Measurements from ENCODE around the gene C12orf56.

The C12orf56 gene, protein sequence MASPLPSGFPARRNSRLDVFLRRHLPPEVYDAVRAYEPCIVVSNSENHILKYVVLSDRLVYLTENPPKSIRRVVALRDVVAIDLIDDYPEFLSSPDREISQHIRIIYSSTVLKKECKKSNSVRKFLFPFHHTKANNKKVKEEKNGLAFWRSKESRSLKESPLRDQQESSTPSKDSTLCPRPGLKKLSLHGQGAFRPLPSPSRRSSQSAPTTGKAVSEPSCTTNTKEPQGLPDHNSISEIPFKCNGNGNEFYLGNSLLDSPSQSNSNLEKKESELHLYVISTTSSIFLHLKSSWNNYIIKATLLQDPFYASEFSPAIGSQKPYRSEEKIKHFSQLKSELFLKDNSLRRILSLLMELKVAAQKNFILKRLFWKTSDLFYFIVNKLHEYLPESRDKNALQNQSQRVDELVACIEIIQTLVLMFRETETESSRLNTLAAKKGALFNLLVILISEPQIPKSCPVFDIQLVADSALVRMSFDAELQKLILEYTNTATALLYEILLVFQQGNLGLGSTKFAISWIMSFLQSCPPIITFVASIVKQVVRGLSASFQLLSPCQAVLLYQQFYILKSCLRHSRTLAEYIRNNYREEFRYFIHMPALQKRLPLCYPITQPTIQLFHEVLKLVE

DNA sequence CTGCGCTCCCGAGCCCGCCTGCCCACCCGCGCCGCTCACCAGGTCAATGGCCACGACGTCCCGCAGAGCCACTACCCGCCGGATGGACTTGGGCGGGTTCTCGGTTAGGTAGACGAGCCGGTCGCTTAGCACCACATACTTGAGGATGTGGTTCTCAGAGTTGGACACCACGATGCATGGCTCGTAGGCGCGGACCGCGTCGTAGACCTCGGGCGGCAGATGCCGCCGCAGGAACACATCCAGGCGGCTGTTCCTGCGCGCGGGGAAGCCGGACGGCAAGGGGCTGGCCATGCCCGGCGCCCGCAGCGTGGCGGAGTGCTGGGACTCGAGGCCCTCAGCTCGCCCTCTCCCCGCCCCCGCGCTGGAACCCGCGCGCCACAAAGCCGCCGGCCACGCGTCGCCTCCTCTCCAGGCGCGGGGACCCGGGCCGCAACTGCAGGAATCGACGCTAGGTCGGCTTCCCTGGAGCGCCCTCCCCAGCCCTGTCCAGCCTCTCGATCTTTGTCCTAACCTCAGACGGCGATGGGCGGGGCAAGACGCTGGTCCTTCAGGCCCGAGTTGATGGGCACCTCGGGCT, at the start of gene C12orf56:
Gene C12orf56 (minus strand): TSS at position 484 of the 577 bp plus-strand sequence. CDS start 193 bp downstream, at position 291.
- no peak for DNase-seq (ENCODE audit: low read depth)

DNA sequence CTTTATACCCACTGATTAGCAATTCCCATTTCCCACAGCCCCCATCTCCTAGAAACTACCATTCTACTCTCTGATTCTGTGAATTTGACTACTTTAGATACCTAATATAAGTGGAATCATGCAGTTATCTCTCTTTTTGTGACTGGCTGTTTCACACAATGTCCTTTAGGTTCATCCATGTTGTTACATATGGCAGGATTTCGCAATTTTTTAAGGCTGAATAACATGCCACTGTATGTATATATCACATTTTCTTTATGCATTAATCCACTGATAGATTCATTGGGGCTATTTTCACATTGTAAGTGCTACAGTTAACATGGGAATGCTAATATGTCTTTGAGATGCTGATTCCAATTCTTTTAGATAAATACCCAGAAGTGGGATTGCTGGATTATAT, 49.5 kb upstream of the C12orf56 start:
- no peak for DNase-seq (ENCODE audit: low read depth)

DNA sequence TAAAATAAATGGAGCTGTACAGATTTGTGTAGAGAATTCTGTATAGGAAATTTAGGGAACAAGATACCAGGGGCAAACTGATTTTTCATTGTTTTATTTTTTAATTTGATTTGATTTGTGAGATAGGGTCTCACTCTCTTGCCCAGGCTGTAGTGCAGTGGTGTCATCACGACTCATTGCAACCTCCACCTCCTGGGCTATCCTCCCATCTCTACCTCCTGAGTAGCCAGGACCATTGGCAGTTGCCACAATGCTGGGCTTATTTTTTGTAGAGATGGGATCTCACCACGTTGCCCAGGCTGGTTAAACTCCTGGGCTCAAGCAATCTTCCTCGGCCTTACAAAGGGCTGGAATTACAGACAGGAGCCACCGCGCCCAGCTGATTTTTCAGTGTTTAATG, 43.4 kb upstream of the C12orf56 start:
- DNase-seq (ENCODE audit: low read depth), result no peak

DNA sequence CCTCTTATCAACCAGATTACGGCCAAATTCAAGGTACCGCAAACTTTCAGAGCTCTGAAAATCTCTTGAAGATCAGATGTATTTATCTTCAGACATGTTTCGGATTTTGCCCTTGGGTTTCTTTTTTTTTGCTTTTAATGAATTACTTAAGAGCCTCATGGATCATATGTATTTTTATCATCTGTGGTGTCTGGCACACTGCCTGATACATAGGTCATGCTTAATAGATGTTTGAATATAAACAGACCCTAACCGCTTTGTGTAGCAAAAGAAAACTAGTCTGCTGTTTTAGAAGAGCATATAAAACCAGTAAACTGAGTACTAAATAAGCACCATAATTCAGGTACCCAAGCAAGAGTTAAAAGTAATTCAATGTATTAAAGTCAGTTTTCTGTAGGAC, 41.2 kb upstream of the C12orf56 start:
- DNase-seq (ENCODE audit: low read depth), result no peak

DNA sequence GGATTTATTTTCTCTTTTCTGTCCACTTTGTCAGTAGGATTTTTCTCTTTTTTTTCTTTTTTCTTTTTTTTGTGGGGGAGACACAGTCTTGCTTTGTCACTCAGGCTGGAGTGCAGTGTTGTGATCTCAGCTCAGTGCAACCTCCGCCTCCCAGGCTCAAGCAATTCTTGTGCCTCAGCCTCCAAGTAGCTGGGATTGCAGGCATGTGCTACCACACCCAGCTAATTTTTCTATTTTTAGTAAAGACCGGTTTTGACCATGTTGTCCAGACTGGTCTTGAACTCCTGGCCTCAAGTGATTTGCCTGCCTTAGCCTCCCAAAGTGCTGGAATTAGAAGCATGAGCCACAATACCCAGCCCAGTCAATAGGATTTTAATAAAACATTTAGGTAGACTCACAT, 40.3 kb upstream of the C12orf56 start:
- no peak for DNase-seq (ENCODE audit: low read depth)

DNA sequence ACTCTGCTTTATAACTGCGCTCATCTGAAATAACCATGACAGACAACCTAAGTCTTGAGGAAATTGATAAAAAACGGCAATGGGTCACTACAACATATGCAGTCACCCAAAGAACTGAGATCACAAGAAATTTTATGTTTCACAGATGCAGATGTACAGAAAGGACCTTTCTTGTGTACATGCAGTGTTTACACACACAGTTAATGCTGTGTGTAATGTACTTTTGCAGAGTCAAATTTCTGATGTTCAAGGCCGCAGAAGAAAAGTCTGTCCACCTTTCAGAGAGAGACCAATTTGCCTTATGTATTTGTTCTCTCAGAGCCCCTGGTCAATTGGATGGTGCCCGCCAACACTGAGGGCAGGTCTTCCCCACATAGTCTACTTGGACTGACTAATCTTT, 38.4 kb upstream of the C12orf56 start:
- DNase-seq (ENCODE audit: low read depth), result no peak

DNA sequence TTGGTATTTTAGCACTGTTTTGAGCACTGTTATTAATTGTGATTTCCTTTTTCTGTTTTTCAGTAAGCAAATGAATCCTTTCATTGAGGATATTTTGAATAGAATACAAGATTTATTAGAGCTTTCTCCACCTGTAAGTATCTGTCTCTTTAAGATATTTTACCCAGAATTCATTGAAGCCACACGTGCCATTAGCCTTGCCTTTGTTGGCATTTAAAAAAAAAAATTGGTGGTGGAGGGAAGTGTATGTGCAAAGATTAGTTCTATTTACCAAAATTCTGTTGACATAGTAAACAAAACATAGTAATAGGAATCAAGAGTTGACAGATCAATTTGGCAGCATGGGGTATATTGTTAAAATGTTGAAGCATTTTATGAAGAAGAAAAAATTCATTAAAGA, 37.4 kb upstream of the C12orf56 start:
- DNase-seq (ENCODE audit: low read depth), result no peak

DNA sequence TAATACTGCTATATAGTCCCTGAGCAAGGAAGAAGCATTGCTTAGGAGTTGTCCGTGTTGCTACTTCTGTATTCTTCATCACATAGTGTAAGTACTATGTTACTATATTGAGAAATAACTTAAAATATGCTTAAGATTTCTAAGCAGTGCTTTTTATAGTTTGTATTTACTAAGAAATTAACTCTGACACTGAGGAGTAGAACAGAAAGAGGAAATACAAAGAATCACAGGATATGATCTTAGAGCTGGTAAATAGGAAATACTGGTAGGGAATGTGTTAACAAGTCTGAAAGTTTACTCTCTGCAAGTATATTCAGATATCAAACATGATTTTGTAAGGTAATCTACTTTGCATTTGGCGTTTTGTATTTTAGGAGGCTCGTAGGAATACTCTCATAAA, 29.1 kb upstream of the C12orf56 start:
- no peak for DNase-seq (ENCODE audit: low read depth)

DNA sequence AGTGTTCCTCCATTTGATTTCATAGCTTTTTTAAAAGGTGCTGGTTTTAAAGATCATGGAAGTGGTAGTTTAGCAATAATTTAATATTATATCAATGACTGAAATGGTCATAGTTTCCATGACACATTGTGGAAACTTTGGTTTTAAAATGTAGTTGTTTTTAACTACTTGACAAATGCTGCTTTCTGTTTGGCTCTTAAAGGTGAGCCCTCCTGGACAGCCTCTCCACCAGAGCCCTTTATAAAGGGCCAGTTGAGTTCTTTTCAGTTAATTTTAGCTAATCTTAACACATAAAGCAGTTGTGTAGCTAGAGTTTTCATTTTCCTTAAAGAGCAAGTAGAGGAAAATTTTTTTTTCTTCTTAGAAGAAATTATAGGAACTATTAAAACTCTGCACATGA, 27.7 kb upstream of the C12orf56 start:
- no peak for DNase-seq (ENCODE audit: low read depth)

DNA sequence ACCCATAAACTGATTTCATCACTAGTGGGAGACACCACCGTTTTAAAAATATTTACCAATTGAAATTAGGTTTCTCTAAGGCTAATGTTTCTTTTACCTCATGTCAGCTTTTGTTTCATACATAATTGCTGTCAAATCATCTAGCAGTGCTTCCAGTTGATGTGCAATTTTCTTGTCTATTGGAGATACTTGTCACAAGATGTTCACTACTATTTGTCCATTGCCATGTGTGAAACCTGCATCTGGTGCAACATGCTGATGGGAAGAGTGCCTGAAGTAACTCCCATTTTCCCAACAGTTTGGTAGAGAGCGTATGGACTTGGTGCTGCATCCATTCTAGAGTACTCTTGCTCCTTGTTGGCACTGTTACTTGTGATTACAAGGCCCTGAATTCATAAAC, 23.3 kb upstream of the C12orf56 start:
- no peak for DNase-seq (ENCODE audit: low read depth)

DNA sequence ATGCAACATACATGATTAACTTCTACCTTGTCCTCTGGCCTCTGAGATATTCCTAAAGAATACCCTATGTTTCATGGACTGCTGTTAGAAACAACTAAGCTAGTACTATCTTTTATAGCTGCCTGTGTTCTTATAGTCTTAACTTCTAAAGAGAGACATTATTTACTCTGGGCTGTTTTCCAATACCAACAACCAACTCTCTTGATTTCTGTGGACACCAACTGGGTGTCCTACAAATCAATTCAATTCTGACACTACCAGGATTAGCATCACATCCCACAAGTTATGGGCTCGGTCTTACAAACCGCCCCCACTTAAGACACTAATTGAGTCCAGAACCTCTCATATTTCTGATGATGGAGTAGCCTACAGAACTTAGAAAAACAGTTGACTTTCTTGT, 21.9 kb upstream of the C12orf56 start:
- DNase-seq (ENCODE audit: low read depth), result no peak

DNA sequence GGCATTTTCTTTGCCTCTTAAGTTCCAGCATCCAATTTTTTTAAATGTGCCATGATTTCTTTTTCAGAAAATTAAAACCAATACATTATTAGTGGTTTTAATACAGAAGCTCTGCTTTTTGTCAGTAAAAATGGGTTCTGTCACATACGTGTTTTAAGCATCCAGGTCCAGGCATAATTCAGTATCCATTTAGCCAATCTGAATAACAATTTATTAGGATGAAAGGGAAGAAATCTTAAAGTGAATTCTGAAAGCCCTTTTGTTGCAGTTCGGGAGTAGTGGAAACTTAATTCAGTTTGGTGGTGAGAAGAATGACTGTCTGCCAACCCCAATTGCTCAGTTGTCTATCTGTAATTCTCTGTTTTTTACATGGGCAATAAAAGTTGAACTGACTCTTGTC, 20.9 kb upstream of the C12orf56 start:
- no peak for DNase-seq (ENCODE audit: low read depth)

DNA sequence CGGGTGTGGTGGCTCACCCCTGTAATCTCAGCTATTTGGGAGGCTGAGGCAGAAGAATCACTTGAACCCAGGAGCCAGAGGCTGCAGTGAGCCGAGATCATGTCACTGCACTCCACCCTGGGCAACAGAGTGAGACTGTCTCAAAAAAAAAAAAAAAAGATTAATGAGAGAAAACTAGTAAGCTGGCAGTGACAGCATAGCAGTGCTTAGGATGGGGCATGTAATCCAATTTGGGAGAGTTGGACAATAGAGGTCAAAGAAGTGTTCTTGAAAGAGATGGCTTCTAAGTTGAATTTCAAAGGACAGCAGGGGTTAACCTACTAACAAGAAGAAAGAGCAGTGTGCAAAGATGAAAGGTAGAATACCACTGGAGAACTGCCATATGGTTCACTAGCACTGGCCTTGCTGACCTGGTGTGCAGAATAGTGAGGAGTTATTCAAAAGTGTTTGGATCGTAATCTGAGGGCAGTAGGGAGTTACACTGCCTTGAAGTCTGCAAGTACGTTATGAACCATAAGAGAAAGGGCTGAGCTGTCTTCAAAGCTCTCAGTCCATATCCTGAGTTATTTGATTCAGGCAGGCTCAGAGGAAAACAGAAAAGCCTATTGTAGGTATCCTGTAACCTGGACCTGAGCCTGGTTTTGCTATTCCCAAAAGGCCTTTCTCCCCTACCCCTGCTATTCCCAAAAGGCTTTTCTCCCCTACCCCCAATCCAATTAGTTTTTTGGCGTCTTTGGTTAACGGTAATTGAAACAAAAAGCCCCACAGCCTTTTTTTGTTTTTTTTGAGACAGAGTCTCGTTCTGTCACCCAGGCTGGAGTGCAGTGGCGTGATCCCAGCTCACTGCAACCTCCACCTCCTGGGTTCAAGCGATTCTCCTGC, 17.0 kb upstream of the C12orf56 start:
- no peak for DNase-seq (ENCODE audit: low read depth)

DNA sequence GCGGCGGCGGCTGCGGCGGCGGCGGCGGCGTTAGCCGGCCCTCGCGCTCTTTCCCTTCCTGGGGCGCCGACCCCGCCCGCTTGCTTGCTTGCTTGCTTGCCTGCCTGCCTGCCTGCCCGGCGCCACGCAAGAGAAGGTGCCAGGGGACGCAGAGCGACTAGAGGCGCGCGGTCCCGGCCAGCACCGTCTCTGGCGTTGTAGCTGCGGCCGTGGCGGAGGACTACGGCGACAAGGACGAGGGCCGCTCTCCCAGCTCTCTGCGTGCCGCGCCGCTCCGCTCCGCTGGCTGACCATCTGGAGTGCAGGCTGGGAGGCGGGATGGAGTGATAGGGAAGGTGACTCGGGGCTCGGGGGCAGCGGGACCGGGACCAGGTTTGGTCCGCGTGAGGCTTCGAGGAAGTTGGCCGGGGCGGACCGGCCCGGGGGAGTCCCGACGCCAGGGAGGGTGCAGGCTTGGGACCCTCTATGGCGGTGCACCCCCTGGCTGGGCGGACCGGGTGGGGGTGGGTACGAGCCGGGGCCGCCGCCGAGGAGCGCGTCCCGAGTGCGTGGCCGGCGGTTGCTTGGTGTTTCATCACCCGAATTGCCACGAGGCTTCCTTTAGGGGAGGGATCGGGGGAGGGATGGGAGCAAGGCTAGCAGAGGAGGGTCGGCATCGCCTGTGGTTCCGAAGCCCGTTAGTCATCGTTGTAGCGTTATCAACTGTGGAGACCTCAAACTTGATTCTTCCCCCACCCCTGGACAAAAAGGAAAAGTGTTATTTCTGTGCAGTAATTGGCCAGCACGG, 14.1 kb upstream of the C12orf56 start:
- peak; percentile 63 for DNase-seq (ENCODE audit: low read depth)

DNA sequence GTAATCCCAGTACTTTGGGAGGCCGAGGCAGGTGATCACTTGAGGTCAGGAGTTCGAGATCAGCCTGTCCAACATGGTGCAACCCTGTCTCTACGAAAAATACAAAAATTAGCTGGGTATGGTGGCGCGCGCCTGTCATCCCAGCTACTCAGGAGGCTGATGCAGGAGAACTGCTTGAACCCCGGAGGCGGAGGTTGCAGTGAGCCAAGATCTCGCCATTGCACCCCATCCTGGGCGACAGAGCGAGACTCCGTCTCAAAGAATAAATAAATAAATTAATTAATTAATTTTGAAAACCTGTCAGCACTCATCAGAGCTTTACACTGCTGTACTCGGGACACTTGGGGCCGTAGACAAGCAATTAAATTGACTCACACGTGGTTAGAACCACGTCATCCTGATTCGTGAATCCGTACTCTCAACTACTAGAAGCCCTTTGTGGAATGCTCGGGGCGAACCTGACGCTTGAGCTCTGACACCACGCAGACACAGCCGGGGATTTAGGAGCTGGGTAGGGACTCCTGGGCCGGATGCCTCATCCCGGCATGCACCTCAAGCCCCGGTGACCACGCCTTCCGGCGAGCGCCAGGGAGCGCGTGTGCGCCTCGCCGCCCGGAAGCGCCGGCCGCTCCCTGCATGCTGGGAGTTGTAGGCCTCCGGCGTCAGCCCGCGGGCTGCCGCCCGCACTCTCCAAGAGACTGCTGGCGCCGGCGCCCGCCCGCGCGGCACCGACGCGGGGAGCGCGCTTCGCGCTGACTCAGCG, 13.3 kb upstream of the C12orf56 start, which contains the start of gene XPOT:
Gene XPOT (plus strand): TSS at position 686 of the 763 bp plus-strand sequence. CDS start 5,644 bp downstream, outside the sequence.
- peak; percentile 93 for DNase-seq (ENCODE audit: low read depth)

DNA sequence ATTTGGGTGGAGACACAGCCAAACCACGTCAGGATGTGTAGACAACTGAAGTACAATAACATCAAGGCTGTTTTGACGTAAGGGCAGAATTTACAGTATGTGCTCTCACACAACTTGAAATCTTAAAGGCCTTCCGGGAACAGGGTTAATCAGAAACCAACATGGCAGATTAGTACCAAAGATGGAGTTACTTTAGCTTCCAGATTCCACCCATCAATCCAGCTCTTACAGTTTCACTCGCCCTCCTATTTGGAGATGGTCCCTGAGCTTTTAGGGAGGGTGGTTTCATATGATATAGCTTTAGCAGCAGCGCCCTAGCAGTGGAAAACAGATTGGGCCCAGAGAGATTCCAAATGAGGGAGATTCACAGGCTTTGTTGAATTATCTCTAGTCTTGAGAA, 11.6 kb upstream of the C12orf56 start:
- no peak for DNase-seq (ENCODE audit: low read depth)

DNA sequence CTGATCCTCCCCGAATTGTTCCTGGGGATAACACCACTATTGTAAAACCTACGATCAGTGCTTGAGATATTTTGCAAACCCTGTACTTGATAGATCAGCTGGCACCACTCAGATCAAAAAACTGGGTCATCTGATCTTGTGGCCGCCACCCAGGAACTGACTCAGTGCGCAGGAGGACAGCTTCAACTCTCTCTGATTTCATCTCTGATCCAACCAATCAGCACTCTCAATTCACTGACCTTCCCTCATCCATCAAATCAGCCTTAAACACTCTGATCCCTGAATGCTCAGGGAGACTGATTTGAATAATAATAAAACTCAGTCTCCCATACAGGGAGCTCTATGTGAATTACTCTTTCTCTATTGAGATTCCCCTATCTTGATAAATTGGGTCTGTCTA, 9.5 kb upstream of the C12orf56 start:
- DNase-seq (ENCODE audit: low read depth), result no peak

DNA sequence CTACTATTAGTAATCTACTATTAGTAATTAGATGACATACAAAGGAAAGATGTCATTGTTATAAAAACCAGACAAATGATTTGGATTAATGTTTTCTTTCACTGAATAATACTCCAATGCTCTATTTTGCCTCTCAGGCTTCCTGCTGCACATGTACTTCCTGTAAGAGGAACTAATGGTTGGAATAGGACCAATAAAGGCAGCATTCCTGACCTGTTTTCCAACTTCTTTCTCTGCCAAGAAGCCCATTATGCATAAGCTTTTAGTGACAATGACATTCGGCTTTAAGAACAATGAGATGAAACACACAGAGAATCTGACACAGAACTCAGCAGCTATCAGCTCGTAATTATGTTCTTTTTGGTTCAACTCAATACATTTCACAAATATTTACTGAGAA, 5.2 kb upstream of the C12orf56 start:
- no peak for DNase-seq (ENCODE audit: low read depth)

DNA sequence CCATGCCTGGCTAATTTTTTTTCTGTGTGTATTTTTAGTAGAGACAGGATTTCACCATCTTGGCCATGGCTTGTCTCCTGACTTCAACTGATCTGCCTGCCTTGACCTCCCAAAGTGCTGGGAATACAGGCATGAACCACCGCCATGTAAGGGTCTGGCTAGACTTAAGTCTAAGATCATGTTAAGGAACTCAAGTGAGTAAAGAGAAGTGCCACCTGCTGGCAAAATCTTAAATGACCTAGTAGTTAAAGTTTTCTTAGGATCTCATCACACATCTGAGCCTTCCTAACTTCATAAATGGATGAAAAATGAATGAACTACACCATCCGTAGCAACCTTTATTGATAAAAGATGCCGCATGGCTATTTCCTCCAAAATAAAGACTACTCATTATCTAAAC, 1.7 kb upstream of the C12orf56 start:
- DNase-seq (ENCODE audit: low read depth), result no peak

DNA sequence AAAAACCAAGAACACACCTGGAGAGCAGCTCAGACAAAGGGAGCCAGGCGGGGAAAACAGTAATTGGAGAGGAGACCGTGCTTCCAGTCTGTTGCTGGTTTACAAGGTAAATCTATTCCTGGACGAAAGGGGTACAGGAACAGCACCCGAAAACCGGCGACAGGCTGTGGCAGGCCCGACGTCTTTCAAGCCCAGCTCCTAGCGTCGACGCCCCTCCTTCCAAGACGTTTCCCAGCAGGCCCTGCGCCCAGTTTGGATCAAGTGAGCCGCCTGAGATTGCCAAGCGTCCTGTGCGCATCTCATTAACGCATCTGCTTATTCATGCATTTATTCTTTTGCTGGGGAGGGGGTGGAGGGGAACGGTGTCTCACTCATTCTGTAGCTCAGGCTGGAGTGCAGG, 1.4 kb downstream of the C12orf56 start:
- DNase-seq (ENCODE audit: low read depth), result no peak

Data from activated T-cell treated with anti-CD3 and anti-CD28 coated beads for 24 hours (primary cell).